ENCODE data around the gene MCF2L2. TPM values are rescaled to one million over a fixed set of nuclear protein-coding genes. Genes with fewer than 3 reads are reported as not detected.
"Not testable (repeated sequence)": the region's sequence is repeated elsewhere in the genome, so short reads cannot be mapped to it uniquely, and the experiment has no call there.

The MCF2L2 gene
- total and polyA plus RNA-seq, 9 of the 15 experiments (the other 6 are each of a cell fraction or from before 2014, with no cell fraction given), result 0.56 to 4.2 (median 3.0) TPM

GRCh38 chr3:183418807-183419206, 9.6 kb downstream of the MCF2L2 start:
- H3K79me2 ChIP-seq (ENCODE audit: control insufficient read depth, insufficient read depth, low read length); H3K36me3 ChIP-seq (ENCODE audit: control insufficient read depth, insufficient read depth, low read length); intact Hi-C loops (cut with micrococcal nuclease); H3K9me3 ChIP-seq (replicated peaks; ENCODE audit: control insufficient read depth, insufficient read depth, low read depth, low read length); H3K4me2 ChIP-seq (ENCODE audit: insufficient read depth, low read length); ATAC-seq; FAIRE-seq; CTCF ChIA-PET (ENCODE audit: low intra/inter-chr PET ratio); H4K20me1 ChIP-seq (replicated peaks; ENCODE audit: control insufficient read depth, insufficient read depth, low read length); H3K4me1 ChIP-seq (replicated peaks in 1 of 2; ENCODE audit: control insufficient read depth in 2 of 2, insufficient read depth in 2 of 2, low read length in 2 of 2); H3K27ac ChIP-seq (ENCODE audit: extremely low read depth, low read depth, low read length); H2AFZ ChIP-seq (ENCODE audit: low read depth, low read length); H3K27me3 ChIP-seq (ENCODE audit: control insufficient read depth in 2 of 2, insufficient read depth in 2 of 2, low read length in 2 of 2); H3K9me1 ChIP-seq (ENCODE audit: control insufficient read depth, insufficient read depth, low read length); H3K4me3 ChIP-seq; DNase-seq (ENCODE audit: extremely low read depth in 1 of 4, low spot score in 3 of 4); in situ Hi-C loops (cut with MboI); H3K9ac ChIP-seq (ENCODE audit: insufficient read depth in 1 of 2, low read depth in 2 of 2, low read length in 2 of 2); BruUV-seq (replicated peaks): not testable (repeated sequence)
- TF ChIP-seq ZNF280A (IDR thresholded peaks at IDR 0.05; ENCODE audit: low read depth, partially characterized antibody), result peak; percentile 12
- peak; percentile 84 for TF ChIP-seq TRIM28 (IDR thresholded peaks at IDR 0.05)
- peak; percentile 69 for TF ChIP-seq CBX5 (IDR thresholded peaks at IDR 0.05; ENCODE audit: borderline replicate concordance, low read depth)
- TF ChIP-seq CBX3 (IDR thresholded peaks at IDR 0.05; ENCODE audit: borderline replicate concordance in 1 of 2, low read length in 2 of 2), result peak in 1 of 2 experiments; percentile 57; a peak in 1 of 3 replicates
- POLR2A ChIA-PET, result interaction anchor here (0.9 kb wide), 1 partner anchor 9 kb away, joined by 4 read pairs; no protein-coding TSS in a partner anchor
- 68% methylated on average over 2 of the region's 2 CpGs for WGBS (ENCODE audit: insufficient coverage, low coverage, missing lambda C conversion rate)
